ENCODE measurements around the gene UPP1. TPM values are rescaled to one million over a fixed set of nuclear protein-coding genes. Genes with fewer than 3 reads are reported as not detected.

The UPP1 gene
- polyA plus RNA-seq, 4 donors: 7.0 to 105 (median 59.1) TPM

DNA sequence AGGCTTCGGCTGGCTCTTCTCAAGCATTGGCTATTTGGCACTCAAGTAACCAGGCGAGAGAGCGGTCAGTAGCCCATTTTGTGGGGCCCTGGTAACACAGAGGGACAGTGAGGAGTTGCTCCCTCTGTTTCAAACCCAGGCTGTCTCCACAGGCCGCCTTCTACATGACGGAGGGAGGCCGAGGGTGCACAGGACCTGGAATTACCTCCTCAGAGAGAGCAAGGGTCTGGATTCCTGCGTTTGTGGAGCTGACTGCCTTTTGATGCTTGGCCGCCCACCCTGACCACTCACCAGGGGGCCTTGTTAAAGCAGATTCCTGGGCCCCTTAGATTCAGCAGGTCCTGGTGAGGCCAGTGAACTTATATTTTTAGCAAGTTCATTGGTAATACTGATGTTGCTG is 12.3 kb downstream of the UPP1 start:
- Histone ChIP-seq H3K9me3 (ENCODE audit: control insufficient read depth in 2 of 2, insufficient read depth in 1 of 2, low read depth in 1 of 2, low read length in 1 of 2) (no peaks in the 10 kb centered on the region), H3K27ac (ENCODE audit: low read depth in 1 of 3, low read length in 2 of 3) (no peak overlapping the region), H3K4me1 (ENCODE audit: control insufficient read depth in 3 of 3, insufficient read depth in 2 of 3, low read depth in 1 of 3, low read length in 2 of 3) (no peaks in the 10 kb centered on the region), H3K36me3 (ENCODE audit: control insufficient read depth in 3 of 3, insufficient read depth in 2 of 3, low read depth in 1 of 3, low read length in 3 of 3) (peaks cover 6 to 34% (median 30%) of the 10 kb centered on the region in 3 donors), H3K27me3 (ENCODE audit: control insufficient read depth in 3 of 3, insufficient read depth in 3 of 3, low read length in 3 of 3) (no peaks in the 10 kb centered on the region), H3K4me3 (ENCODE audit: low read depth in 1 of 3, low read length in 3 of 3) (no peak overlapping the region)
- DNase-seq (no peak), FAIRE-seq (no peak)
- 95 to 97% (median 96%) methylated on average over 8 of the region's 8 CpGs for WGBS, 3 donors

DNA sequence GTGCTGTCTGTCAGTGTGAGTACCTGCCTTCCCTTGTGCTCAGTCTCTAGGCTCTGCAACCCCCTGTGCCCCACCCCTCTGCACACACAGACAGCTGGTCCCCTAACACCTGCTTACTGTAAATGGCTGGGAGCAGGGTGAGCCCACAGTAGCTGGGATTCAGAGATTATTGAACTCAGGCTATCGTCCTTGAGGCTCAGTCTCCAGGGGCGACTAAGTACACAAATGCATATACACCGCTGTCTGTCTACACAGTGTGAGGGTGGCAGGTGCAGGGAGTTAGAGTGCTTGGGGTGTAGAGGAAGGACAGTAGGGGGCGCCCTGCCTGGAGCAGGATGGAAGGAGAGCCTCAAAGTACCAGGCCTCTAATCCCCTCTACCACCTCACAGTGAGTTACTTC is 12.9 kb downstream of the UPP1 start:
- FAIRE-seq: no peak
- Histone ChIP-seq H3K36me3 (ENCODE audit: control insufficient read depth in 3 of 3, insufficient read depth in 2 of 3, low read depth in 1 of 3, low read length in 3 of 3) (peaks cover 6 to 37% (median 32%) of the 10 kb centered on the region in 3 donors), H3K27ac (ENCODE audit: low read depth in 1 of 3, low read length in 2 of 3) (no peak overlapping the region), H3K9me3 (ENCODE audit: control insufficient read depth in 2 of 2, insufficient read depth in 1 of 2, low read depth in 1 of 2, low read length in 1 of 2) (no peaks in the 10 kb centered on the region), H3K4me3 (ENCODE audit: low read depth in 1 of 3, low read length in 3 of 3) (no peak overlapping the region), H3K27me3 (ENCODE audit: control insufficient read depth in 3 of 3, insufficient read depth in 3 of 3, low read length in 3 of 3) (no peaks in the 10 kb centered on the region), H3K4me1 (ENCODE audit: control insufficient read depth in 3 of 3, insufficient read depth in 2 of 3, low read depth in 1 of 3, low read length in 2 of 3) (no peaks in the 10 kb centered on the region)
- 36 to 73% (median 62%) methylated on average over 4 of the region's 4 CpGs for WGBS, 3 donors
- DNase-seq: peak in 1 of 2 donors; percentile 52

DNA sequence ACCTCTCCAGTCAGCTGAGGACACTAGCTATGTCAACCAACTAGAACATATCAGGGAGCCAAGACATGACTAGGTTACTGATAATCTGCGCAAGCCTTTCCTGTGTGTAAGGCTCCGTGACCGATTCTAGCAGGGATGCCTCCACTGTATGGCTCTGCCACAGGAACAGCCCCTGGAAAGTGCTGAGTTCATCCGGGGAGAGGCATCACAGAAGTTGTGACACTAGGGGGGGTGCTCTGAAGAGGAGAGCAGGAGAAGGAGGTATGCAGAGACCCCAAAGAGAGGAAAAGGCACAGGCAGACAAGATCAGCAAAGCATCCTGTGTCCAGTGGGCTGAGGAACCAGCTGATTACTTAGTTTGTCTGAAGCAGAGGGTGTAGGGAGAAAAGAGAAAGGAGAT is 13.5 kb downstream of the UPP1 start:
- no peaks in the 10 kb centered on the region for H3K27me3 ChIP-seq (ENCODE audit: control insufficient read depth in 3 of 3, insufficient read depth in 3 of 3, low read length in 3 of 3)
- H3K4me3 ChIP-seq (ENCODE audit: low read depth in 1 of 3, low read length in 3 of 3): no peak overlapping the region
- DNase-seq (no peak), FAIRE-seq (no peak)
- no peaks in the 10 kb centered on the region for H3K4me1 ChIP-seq (ENCODE audit: control insufficient read depth in 3 of 3, insufficient read depth in 2 of 3, low read depth in 1 of 3, low read length in 2 of 3)
- H3K36me3 ChIP-seq (ENCODE audit: control insufficient read depth in 3 of 3, insufficient read depth in 2 of 3, low read depth in 1 of 3, low read length in 3 of 3): peaks cover 10 to 42% (median 34%) of the 10 kb centered on the region in 3 donors
- WGBS, 3 donors: 96 to 99% (median 99%) methylated on average over 4 of the region's 4 CpGs
- H3K27ac ChIP-seq (ENCODE audit: low read depth in 1 of 3, low read length in 2 of 3): no peak overlapping the region
- no peaks in the 10 kb centered on the region for H3K9me3 ChIP-seq (ENCODE audit: control insufficient read depth in 2 of 2, insufficient read depth in 1 of 2, low read depth in 1 of 2, low read length in 1 of 2)

DNA sequence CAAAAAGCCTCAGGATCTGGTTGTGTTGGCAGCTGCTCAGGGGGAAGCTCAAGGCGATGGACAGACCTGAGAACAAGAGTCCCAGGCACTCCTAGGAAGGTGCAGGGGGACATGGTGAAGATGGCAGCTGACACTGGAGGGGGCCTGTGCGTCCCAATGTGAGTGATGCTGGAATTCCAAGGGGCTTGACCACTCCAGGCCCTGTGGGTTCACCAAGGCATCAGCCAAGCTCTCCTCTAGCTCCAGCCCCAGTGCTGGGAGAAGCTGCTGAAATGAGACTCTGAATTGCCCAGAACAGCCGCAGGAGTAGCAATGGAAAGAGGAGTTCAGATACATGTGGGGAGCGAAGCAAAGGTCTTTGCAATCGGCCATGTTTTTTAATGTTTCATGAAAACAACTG is 16.0 kb downstream of the UPP1 start:
- Histone ChIP-seq H3K36me3 (ENCODE audit: control insufficient read depth in 3 of 3, insufficient read depth in 2 of 3, low read depth in 1 of 3, low read length in 3 of 3) (peaks cover 14 to 52% (median 31%) of the 10 kb centered on the region in 3 donors), H3K27me3 (ENCODE audit: control insufficient read depth in 3 of 3, insufficient read depth in 3 of 3, low read length in 3 of 3) (no peaks in the 10 kb centered on the region), H3K9me3 (ENCODE audit: control insufficient read depth in 2 of 2, insufficient read depth in 1 of 2, low read depth in 1 of 2, low read length in 1 of 2) (no peaks in the 10 kb centered on the region), H3K4me3 (ENCODE audit: low read depth in 1 of 3, low read length in 3 of 3) (no peak overlapping the region), H3K27ac (ENCODE audit: low read depth in 1 of 3, low read length in 2 of 3) (no peak overlapping the region), H3K4me1 (ENCODE audit: control insufficient read depth in 3 of 3, insufficient read depth in 2 of 3, low read depth in 1 of 3, low read length in 2 of 3) (no peaks in the 10 kb centered on the region)
- 96 to 98% (median 96%) methylated on average over 5 of the region's 5 CpGs for WGBS, 3 donors
- DNase-seq (no peak), FAIRE-seq (no peak)

DNA sequence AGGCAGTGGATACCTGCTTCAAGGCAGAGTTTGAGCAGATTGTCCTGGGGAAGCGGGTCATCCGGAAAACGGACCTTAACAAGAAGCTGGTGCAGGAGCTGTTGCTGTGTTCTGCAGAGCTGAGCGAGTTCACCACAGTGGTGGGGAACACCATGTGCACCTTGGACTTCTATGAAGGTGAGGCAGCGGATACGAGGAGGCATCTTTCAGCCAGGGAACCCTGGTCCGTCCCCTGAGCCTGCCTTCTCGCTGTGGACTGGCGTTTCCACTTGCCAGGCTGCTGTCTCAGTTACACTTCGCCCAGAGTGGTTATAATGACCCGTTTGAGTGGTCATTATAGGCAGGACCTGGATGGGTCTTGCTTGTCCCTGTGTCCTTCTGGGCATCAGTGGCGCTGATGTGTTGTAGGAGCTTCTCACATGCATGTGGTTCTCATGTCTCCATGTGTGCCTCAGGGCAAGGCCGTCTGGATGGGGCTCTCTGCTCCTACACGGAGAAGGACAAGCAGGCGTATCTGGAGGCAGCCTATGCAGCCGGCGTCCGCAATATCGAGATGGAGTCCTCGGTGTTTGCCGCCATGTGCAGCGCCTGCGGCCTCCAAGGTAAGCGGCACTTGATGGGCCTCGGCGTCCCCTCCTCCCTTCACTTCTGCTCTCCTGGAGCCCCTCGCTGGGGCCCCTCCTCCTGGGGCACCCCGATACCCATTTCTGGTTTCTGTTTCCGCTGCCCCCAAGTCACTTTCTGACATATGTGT is 18.0 kb downstream of the UPP1 start:
- 95 to 96% (median 95%) methylated on average over 29 of the region's 29 CpGs for WGBS, 3 donors
- Histone ChIP-seq H3K4me1 (ENCODE audit: control insufficient read depth in 3 of 3, insufficient read depth in 2 of 3, low read depth in 1 of 3, low read length in 2 of 3) (peaks cover 0 to 12% (median 0%) of the 10 kb centered on the region in 3 donors), H3K36me3 (ENCODE audit: control insufficient read depth in 3 of 3, insufficient read depth in 2 of 3, low read depth in 1 of 3, low read length in 3 of 3) (peaks cover 12 to 42% (median 25%) of the 10 kb centered on the region in 3 donors), H3K9me3 (ENCODE audit: control insufficient read depth in 2 of 2, insufficient read depth in 1 of 2, low read depth in 1 of 2, low read length in 1 of 2) (no peaks in the 10 kb centered on the region), H3K27me3 (ENCODE audit: control insufficient read depth in 3 of 3, insufficient read depth in 3 of 3, low read length in 3 of 3) (no peaks in the 10 kb centered on the region), H3K27ac (ENCODE audit: low read depth in 1 of 3, low read length in 2 of 3) (no peak overlapping the region), H3K4me3 (ENCODE audit: low read depth in 1 of 3, low read length in 3 of 3) (no peak overlapping the region)
- DNase-seq (no peak), FAIRE-seq (no peak)

DNA sequence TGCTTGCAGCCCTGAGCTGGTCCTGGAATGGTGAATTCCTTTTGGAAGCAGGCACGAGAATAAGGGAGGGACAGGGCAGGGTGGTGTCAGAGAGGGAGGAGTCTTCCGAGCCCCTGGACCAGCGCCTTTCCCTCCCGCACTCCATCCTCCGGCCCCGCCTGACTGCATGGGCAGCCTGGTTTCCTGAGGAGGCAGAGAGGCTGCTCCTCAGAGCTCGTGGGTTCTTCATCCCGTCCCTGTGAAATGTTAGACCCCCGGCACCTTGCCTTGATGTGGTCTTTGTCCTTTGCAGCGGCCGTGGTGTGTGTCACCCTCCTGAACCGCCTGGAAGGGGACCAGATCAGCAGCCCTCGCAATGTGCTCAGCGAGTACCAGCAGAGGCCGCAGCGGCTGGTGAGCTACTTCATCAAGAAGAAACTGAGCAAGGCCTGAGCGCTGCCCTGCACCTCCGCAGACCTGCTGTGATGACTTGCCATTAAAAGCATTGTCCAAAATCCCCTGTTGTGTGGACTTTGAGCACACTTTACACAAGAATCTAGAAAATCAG is 18.9 kb downstream of the UPP1 start:
- FAIRE-seq (no peak), DNase-seq (no peak)
- H3K27ac ChIP-seq (ENCODE audit: low read depth in 1 of 3, low read length in 2 of 3): no peak overlapping the region
- no peaks in the 10 kb centered on the region for H3K9me3 ChIP-seq (ENCODE audit: control insufficient read depth in 2 of 2, insufficient read depth in 1 of 2, low read depth in 1 of 2, low read length in 1 of 2)
- H3K36me3 ChIP-seq (ENCODE audit: control insufficient read depth in 3 of 3, insufficient read depth in 2 of 3, low read depth in 1 of 3, low read length in 3 of 3): peaks cover 12 to 35% (median 18%) of the 10 kb centered on the region in 3 donors
- no peaks in the 10 kb centered on the region for H3K27me3 ChIP-seq (ENCODE audit: control insufficient read depth in 3 of 3, insufficient read depth in 3 of 3, low read length in 3 of 3)
- 90 to 92% (median 91%) methylated on average over 18 of the region's 18 CpGs for WGBS, 3 donors
- H3K4me1 ChIP-seq (ENCODE audit: control insufficient read depth in 3 of 3, insufficient read depth in 2 of 3, low read depth in 1 of 3, low read length in 2 of 3): peaks cover 0 to 12% (median 0%) of the 10 kb centered on the region in 3 donors
- no peak overlapping the region for H3K4me3 ChIP-seq (ENCODE audit: low read depth in 1 of 3, low read length in 3 of 3)

DNA sequence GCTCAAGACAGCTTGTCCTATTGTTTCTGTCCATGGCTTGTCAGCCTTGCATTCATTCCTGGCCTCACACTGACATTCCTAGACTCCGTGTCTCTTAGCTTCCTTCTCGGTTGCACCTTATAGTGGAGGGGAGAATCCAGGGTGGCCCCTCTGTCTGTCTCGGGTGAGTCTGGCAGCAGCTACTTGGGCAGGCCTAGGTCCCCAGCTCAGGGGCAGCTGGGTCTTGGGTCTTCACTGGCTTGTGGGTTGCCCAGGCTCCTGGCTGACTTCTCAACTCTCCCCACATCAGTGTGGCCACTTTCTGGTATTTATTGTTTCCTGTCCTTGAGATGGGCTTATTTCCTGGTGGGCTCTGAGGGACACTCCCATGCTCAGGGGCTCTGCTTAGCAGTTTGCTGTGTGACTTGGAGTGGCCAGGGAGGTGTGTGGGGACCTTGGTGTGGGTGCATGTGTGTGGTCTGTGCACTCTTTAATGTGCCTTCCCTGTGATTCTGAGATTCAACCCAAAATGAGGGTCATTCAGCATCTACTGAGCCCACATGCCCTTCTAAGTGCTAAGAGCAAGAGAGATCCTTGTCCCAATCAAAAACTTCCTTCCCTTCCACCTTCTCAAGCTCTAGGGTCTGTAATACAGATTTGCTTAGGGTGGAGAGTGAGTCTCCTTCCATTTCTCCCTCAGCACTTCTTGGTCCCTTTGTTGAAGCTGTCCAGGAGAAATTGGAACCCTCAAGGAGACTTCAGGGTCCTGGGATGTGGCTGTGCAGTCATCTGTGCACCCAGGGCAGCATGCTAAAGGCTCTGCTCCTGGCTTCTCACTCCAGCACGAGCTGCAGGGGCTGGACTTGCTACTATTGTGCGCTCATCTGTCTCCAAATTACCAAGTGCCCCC is 20.1 kb downstream of the UPP1 start:
- H3K9me3 ChIP-seq (ENCODE audit: control insufficient read depth in 2 of 2, insufficient read depth in 1 of 2, low read depth in 1 of 2, low read length in 1 of 2): no peaks in the 10 kb centered on the region
- FAIRE-seq: no peak

More for the DNA sequence above, 20.1 kb downstream of the UPP1 start:
- Histone ChIP-seq H3K27ac (ENCODE audit: low read depth in 1 of 3, low read length in 2 of 3) (no peak overlapping the region), H3K36me3 (ENCODE audit: control insufficient read depth in 3 of 3, insufficient read depth in 2 of 3, low read depth in 1 of 3, low read length in 3 of 3) (peaks cover 11 to 28% (median 12%) of the 10 kb centered on the region in 3 donors), H3K4me3 (ENCODE audit: low read depth in 1 of 3, low read length in 3 of 3) (no peak overlapping the region), H3K4me1 (ENCODE audit: control insufficient read depth in 3 of 3, insufficient read depth in 2 of 3, low read depth in 1 of 3, low read length in 2 of 3) (peaks cover 0 to 12% (median 0%) of the 10 kb centered on the region in 3 donors), H3K27me3 (ENCODE audit: control insufficient read depth in 3 of 3, insufficient read depth in 3 of 3, low read length in 3 of 3) (no peaks in the 10 kb centered on the region)
- DNase-seq: no peak
- WGBS, 3 donors: 89 to 91% (median 90%) methylated on average over 5 of the region's 5 CpGs

All from small intestine (tissue), 7 donors.